COLO668 (cell line): ENCODE data around the gene STKLD1.
A peak's percentile ranks its signal among the peaks of the same experiment; 100 is the strongest.
"Not testable (repeated sequence)": the region's sequence is repeated elsewhere in the genome, so short reads cannot be mapped to it uniquely, and the experiment has no call there.

ENCODE experiments used
- DNase-seq: peaks from one replicate; lab custom pipeline; 2025; ENCODE audit not compliant: unreplicated experiment; lab: John Stamatoyannopoulos, UW

Gene STKLD1

GRCh38 chr9:133436681-133437080, 60.5 kb downstream of the STKLD1 start:
- no peak for DNase-seq

- no peak for DNase-seq
Measured at GRCh38 chr9:133437753-133438531, 61.8 kb downstream of the STKLD1 start.

GRCh38 chr9:133439337-133439736, 63.2 kb downstream of the STKLD1 start:
- no peak for DNase-seq

- no peak for DNase-seq
Measured at GRCh38 chr9:133440874-133441273, 64.7 kb downstream of the STKLD1 start.

- no peak for DNase-seq
Measured at GRCh38 chr9:133441571-133441970, 65.4 kb downstream of the STKLD1 start.

DNA sequence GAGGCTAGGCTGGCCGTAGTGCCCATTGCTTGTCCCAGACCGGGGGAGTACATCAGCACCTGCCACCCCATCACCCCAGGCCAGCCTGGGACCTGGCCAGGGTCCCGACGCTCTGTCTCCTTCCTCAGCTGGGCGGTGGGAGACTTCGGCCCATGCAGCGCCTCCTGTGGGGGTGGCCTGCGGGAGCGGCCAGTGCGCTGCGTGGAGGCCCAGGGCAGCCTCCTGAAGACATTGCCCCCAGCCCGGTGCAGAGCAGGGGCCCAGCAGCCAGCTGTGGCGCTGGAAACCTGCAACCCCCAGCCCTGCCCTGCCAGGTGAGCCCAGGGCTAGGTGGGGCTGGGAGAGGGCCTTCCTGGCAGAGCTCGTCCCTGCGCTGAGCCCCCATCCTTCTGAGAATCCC, 67.1 kb downstream of the STKLD1 start:
- DNase-seq, result no peak

DNA sequence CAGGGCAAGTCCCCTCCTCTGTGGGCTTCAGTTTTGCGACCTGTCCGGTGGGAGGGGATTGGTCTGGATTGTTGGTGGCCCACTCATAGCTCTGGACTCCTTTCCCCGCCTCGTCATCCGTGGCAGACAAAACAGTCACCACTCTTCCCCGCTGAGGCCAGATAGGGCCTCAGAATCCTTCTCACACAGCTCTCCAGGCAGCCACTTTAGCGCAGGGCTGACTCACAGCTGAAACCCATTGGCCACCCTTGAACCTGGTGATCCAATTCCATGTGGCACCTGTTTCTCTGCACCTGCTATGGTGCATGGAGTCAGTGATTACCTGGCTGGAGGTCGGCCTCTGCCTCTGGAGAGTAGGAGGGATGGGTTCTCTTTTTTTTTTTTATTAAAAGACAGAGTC, 67.8 kb downstream of the STKLD1 start:
- peak; percentile 56 for DNase-seq

DNA sequence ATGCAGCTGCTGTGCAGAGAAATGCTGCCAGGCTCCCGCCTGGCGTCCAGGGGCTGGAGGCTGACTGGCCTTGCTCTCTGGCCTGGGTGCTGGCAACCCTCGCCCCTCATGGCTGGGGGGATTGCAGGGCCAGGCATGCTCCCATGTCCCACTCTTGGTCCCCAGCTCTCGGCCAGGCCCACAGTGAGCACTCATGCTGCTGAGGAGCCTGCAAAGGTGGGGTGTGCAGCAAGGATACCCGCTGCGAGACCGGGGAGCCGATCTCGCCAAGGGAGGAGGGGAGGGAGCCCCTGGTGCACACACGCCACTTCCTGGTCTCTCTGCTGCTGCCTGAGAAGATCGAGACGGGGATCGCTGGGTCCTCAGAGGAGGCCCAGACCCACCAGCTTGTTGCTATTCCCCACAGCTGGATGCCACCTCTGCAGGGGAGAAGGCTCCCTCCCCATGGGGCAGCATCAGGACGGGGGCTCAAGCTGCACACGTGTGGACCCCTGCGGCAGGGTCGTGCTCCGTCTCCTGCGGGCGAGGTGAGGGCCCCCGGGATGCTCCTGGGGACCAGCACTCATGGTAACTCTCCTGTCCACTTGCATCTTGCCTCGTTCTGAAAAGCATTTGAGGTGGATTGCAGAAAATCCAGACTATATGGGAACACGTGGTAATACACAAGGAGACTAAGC, 69.3 kb downstream of the STKLD1 start:
- no peak for DNase-seq

GRCh38 chr9:133448487-133448972, 72.4 kb downstream of the STKLD1 start:
- DNase-seq, result no peak

- peak; percentile 64 for DNase-seq
Measured at GRCh38 chr9:133449760-133450159, 73.6 kb downstream of the STKLD1 start.

DNA sequence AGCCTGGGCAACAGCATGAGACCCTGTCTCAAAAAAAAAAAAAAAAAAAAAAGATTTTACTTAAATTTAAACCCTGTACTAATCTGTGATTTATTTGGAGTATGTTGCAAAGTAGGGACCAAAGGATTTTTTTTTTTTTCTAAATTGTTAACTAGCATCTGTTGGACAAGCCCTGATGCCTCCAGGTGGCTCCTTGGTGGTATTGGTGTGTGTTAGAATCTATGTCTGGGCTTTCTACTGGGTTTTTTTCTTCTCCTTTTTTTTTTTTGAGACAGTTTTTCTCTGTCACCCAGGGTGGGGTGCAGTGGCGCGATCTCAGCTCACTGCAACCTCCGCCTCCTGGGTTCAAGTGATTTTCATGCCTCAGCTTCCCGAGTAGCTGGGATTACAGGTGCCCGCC, 75.7 kb downstream of the STKLD1 start:
- DNase-seq, result not testable (repeated sequence)

DNA sequence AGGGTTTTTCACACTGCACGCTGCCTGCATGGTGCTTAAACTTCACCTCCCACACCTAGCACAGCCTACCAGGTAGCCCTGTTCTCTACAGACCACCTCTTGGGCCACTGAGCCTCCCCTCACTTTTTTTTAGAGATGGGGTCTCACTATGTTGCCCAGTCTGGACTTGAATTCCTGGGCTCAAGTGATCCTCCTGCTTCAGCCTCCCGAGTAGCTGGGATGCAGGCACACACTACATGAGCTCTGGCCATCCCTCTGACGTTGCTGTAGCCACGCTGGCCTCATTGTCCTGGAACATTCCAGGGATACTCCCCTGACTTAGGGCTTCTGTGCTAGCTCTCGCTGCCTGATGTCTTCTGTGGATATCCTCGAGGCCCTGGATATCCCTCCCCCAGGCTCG, 76.4 kb downstream of the STKLD1 start:
- no peak for DNase-seq

DNA sequence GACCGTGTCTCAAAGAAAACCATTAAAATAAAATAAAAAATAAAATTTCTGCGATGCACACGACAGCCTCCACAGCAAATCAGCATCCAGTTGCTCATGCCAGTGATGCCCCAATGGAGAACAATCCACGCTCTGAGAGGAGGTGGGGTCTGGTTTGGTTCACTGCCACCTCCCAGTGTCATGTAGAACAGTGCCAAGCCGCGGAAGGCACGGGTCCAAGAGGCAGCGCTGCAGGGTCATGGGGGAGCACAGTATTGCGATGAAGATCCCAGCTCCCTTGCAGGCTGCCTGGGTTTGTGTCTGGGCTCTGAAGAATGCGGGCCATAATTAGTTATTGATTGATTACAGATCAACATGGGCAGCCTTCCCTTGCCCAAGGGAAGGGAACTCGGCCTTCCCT, 77.5 kb downstream of the STKLD1 start:
- DNase-seq, result no peak

DNA sequence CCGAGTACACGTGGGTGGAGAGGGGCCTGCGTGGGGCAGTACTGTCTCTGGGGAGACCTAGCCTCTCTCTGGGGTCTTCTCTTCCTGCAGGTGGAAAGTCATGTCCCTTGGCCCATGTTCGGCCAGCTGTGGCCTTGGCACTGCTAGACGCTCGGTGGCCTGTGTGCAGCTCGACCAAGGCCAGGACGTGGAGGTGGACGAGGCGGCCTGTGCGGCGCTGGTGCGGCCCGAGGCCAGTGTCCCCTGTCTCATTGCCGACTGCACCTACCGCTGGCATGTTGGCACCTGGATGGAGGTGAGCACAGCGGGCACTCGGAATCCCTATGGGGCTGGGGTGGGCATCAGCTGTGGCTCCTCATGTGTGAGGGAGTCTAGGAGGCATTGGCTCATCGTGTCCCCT, 78.2 kb downstream of the STKLD1 start:
- DNase-seq, result no peak

GRCh38 chr9:133454943-133455673, 78.9 kb downstream of the STKLD1 start:
- DNase-seq, result no peak
